Gastrocnemius medialis (tissue), 4 donors: ENCODE results near the gene CERS3.

Experiments
- POLR2A ChIP-seq, 2 donors: fragments of 450-650 bp; IDR thresholded peaks; one replicate each; pipeline ENCODE4 v1.6.1; 2017; ENCODE audit warnings: antibody characterized with exemption in 2 of 2, mild to moderate bottlenecking in 2 of 2, moderate library complexity in 2 of 2
- TF ChIP-seq, protein P1 (sequence below), 5 experiments: fragments of 450-650 bp in 3 of 5; fragments of 200-600 bp in 2 of 5; sonication (generic) in 2 of 5; IDR thresholded peaks in 4 of 5; conservative IDR thresholded peaks in 1 of 5; 1 replicate in 4 of 5; 2 replicates in 1 of 5; pipeline ENCODE4 v1.5.1; 2016 to 2019; ENCODE audit warnings: antibody characterized with exemption in 5 of 5, mild to moderate bottlenecking in 3 of 5, moderate library complexity in 3 of 5

DNA sequence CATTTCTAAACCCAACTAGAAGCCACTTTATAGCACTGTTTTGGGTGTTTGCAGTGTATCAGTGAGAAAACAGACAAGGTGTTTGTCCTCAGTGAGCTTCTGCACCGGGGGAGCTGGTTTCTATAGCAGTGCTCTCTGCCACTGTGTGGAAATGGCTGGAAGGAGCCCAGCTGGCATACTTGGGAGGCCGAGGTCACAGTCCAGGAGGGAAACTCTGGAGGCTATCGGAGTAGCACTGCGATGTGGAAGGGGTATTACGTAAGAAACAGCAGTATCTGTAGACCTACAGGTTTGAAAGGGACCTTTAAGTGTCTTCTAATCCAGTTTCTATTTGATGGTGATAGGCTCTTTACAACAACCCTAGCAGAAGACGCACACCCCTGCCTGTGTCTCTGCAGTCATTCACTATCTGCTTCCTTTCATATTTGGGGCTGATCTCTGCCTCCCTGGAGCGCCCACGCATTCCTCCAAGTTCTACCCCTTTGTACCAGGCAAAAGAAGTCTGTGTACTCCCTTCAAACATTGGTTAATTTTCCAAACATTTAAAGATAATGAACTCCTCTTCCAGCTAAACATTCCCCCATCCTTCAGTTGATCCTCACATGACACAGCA is 99.5 kb downstream of the CERS3 start:
- TF ChIP-seq, protein P1, sequence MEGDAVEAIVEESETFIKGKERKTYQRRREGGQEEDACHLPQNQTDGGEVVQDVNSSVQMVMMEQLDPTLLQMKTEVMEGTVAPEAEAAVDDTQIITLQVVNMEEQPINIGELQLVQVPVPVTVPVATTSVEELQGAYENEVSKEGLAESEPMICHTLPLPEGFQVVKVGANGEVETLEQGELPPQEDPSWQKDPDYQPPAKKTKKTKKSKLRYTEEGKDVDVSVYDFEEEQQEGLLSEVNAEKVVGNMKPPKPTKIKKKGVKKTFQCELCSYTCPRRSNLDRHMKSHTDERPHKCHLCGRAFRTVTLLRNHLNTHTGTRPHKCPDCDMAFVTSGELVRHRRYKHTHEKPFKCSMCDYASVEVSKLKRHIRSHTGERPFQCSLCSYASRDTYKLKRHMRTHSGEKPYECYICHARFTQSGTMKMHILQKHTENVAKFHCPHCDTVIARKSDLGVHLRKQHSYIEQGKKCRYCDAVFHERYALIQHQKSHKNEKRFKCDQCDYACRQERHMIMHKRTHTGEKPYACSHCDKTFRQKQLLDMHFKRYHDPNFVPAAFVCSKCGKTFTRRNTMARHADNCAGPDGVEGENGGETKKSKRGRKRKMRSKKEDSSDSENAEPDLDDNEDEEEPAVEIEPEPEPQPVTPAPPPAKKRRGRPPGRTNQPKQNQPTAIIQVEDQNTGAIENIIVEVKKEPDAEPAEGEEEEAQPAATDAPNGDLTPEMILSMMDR (IDR thresholded peaks at IDR 0.05 in 4 of 5, conservative IDR thresholded peaks at IDR 0.05 in 1 of 5): no peak
- no peak for TF ChIP-seq POLR2A (IDR thresholded peaks at IDR 0.05)
